HG03097 (cell line): ENCODE data around the gene TTC17.

Experiments used
- ATAC-seq: cut with Tn5 transposase; IDR thresholded peaks from one replicate; pipeline ENCODE4 v1.9.1; 2021; ENCODE audit not compliant: unreplicated experiment, low FRiP score

Gene TTC17

GRCh38 chr11:43521471-43521870 is 162.8 kb downstream of the TTC17 start:
- no peak for ATAC-seq

- no peak for ATAC-seq
Measured at GRCh38 chr11:43523632-43524031, 164.9 kb downstream of the TTC17 start.

- no peak for ATAC-seq
Measured at GRCh38 chr11:43532041-43532440, 173.3 kb downstream of the TTC17 start.

GRCh38 chr11:43537833-43538615 is 179.3 kb downstream of the TTC17 start:
- ATAC-seq: no peak

- no peak for ATAC-seq
Measured at GRCh38 chr11:43541993-43542392, 183.3 kb downstream of the TTC17 start.

- ATAC-seq: no peak
Measured at GRCh38 chr11:43542750-43543712, 184.3 kb downstream of the TTC17 start.
